GM19025 (cell line): ENCODE data around the gene CDK11B.
"Not testable (repeated sequence)": the region's sequence is repeated elsewhere in the genome, so short reads cannot be mapped to it uniquely, and the experiment has no call there.

Experiments used
- ATAC-seq: cut with Tn5 transposase; IDR thresholded peaks from one replicate; pipeline ENCODE4 v1.9.1; 2021; ENCODE audit warnings: mild to moderate bottlenecking, low read depth, moderate library complexity; ENCODE audit not compliant: unreplicated experiment

The CDK11B gene

DNA sequence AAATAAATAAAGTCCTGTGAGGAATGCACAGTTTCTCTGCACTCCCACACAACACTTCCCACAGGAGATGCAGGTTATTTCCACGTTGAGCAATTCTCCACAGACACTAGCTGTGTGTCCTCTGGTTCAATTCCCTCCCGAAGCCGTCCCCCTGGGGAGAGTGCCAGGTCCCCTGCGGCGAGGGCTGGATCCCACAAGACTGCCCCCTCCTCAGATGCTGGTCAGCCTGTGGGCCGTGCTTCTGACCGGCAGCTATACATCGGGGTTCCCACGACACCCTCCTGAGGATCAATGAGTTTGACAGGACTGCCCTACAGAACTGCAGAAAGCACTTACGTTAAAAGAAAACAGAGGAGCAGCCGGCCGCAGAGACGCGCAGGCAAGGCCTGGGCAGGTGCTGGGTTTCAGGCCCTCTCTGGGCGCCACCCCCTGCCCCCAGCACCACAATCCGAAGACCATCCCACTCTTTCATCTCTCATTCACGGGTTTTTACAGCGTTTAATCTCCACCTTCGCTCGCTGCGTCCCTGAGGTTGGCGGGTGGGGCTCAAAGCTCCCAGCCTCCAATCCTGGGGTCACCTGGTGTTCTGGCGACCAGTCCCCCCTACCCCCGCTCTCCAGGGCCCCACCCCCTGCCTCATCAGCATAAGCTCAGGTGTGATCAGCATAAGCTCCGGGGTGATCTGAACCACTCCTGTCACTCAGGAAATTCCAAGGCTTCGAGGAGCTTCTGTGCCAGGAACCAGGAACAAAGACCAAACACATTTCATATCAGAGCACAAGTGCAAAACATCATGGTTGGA is 24.5 kb upstream of the CDK11B start:
- ATAC-seq = no peak

DNA sequence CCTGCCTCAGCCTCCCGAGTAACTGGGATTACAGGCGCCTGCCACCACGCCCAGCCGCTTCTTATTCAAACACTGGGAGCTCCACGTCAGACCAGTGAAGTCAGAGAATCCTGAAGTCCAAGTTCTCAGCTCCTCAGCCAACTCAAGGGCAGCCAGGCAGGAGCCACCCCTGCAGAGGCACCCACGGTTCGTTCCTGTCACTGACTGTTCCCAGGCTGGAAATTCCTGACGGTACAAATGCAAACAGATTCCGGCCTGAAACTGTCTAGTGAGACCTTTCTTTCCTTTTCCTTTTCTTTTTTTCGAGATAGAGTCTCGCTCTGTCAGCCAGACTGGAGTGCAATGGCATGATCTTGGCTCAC is 22.1 kb upstream of the CDK11B start:
- ATAC-seq = no peak

DNA sequence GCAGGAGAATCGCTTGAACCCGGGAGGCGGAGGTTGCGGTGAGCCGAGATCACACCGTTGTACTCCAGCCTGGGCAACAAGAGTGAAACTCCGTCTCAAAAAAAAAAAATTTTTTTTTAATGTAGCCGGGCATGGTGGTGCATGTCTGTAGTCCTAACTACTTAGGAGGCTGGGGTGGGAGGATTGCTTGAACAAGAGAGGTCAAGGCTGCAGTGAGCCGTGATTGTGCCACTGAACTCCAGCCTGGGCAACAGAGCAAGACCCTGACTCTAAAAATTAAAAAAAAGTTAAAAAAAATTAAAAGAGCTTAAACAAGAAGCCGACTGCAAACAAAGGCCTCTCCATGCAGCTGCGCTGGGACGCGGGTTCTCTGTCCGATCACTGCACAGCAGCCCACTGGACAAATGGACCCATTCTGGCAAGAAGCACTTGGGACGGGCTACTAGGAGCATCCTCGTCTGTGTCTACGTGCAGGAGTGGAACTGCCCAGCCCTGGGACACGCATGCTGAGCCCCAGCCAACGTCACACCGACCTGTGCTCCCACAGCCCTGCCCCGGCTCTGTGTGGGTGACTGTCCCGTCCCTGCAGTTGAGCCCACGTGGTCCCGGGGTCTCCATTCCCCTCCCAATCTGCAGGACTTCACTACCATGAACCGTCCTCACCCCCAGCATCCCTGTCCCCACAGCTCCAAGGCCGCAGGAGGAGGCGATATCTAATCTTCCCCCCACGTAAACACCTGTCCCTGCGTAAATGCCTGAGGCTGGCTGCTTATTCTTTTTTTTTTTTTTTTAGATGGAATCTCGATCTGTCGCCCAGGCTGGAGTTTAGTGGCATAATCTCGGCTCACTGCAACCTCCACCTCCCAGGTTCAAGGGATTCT is 21.5 kb upstream of the CDK11B start:
- no peak for ATAC-seq

DNA sequence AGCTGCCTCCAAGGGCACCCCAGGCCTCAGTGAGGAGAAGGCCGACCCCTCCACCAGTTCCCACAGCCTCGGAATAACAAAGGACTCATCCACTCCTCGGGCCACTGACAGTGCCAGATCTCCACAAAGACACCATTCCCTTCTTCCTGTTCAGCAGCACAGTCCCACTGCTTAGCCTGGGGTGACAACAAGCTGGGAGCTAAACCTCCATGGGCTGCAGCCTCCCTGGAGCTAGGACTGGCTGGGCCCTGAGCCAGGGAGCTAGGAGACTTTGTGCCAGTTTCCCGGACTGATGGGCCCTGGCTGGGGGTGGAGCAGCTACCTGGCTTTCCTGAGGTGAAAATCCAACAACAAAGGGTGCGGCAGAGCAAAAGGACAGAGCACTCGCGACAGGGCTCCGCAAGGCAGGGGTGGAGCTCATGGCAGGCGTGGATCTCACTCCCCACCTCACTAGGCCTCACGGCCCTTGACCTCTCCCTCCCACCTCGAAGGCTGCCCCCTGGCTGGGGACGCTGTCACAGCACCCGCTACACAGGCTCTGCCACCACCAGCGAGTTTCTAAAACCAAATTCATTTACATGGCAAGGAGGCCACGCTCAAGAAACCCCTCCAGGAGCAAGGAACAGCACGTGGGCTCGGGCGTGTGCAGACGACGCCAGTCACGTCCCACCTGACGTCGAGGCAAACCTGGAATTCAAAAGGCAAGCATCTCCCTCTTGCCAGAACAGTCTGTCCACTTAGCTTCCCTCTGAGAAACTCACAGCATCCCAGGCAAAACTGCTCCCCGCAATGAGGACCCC is 20.0 kb upstream of the CDK11B start:
- no peak for ATAC-seq

DNA sequence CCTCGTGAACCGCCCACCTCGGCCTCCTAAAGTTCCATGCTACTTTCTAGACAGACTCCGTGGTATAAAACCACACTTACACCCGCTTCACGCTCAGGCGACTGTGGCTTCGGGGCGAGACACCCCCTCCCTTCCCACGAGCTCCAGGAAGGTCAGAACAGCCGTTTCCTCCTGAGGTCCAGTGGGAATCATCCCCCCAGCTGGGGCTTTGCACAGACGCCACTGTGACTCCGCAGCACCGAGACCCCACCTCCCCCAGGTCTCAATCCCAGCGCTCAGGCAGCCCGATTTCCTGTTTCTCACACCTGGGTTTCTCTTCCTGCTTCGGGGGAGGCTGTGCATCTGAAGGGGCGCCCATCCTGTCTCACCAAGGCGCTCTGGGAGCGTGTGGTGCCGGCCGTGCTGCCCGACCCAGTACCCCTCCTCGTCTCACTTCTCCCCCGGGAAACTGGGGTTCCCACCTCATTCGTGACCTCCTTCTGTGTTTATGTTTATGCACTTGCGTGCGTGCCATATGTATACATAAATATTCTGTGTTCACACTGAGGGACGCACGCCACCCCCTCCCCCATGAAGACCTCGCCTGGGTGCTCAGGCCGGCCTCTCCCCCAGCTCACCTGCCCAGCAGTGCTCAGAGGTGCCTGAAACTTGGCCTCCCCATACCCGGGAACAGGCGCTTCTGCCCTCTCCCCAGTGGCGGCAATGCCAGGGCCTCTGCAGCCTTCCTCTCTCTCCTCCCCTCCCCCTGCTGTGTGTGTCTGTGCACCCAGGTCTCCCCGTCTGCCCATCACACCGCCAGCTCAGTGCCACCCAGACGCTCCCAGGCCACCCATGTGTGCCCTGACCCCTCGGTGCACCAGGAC is 19.1 kb upstream of the CDK11B start:
- ATAC-seq = peak; percentile 61

DNA sequence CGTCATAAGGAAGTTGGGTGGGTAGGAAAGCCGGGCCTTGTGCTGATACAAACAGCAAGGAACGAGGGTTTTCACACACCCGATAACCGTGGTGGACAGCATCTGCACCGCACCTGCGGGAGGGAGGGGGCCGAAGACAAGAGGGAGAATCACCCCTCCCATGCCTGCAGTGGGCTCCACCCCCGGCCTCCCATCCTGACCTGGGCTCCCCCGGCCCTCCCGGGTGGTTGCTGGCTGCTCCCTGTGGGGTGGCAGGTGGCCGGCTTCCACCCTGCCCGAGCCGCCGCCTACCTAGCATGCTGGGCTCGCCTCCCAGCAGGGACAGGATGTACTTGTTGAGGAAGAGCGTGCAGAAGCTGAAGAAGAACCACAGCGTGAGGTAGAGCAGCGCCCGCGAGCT is 17.3 kb upstream of the CDK11B start:
- not testable (repeated sequence) for ATAC-seq

DNA sequence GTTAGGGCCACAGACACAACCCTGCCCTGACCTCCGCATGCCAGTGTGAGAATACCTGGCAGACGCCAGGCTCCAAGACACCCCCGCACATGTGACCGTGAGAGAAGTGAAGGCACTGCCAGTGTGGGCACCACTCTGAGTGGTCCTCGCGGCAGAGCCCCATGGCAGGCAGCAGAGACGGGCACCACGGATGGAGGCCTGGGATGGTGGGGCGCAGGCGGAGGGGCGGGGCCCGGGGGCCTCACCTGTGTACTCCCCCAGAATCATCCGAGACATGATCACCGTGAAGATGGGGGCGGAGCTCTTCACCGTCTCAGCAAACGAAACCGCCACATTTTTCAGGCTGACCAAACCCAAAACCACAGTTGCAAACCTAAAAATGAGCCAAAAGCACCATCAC is 16.4 kb upstream of the CDK11B start:
- ATAC-seq = not testable (repeated sequence)

DNA sequence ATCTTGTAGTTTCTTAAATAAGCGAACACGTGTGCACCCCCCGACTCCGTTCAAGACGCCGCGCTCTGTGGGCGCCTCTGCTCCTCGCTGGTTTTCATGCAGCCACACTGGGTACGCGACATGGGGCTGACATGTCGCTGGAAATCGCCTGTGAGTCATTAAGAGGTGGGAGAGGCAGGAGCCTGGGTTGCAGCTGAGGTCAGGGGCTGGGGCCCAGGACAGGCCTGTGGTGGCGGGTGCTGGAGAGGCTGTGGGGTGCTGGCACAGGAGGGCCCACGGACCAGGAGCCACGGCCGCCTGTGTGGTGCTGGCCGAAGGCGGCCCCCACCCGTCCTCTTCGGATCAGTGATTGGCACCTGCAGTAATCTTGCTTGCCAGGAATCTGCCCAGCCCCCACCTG is 16.0 kb upstream of the CDK11B start:
- ATAC-seq = not testable (repeated sequence)

DNA sequence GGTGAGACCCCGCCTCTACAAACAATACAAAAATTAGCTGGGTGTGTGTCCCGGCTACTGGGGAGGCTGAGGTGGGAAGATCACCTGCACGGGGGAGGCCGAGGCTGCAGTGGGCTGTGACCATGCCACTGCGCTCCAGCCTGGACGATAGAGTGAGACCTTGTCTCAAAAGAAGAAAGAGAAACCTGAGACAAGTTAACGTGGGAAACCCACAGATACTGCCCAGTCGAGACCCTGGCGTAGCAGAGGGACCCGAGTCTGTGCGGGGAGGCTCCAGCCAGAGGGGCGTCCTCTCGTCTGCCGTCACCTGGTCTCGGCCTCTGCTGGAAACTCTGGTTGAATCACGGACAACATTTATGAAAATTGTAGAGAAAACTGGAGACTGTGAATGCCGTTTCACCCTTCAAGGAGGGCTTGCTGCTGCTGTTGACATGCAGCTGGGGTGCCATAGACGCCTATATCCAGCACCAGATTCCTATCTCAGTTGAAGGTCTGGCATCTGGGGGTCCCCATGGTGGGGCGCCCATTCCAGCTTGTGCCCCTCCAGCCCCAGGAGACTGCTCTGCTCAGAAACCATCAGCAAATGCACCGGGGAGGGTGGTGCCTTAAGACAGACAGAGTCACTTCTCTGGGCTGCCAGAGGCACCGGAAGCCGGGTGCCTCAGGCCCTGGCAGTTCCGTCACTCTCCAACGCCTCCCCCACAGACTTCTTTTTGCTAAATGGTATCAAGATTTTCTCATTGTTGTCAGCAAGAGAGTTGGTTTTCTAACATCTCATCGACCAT is 13.6 kb upstream of the CDK11B start:
- no peak for ATAC-seq

DNA sequence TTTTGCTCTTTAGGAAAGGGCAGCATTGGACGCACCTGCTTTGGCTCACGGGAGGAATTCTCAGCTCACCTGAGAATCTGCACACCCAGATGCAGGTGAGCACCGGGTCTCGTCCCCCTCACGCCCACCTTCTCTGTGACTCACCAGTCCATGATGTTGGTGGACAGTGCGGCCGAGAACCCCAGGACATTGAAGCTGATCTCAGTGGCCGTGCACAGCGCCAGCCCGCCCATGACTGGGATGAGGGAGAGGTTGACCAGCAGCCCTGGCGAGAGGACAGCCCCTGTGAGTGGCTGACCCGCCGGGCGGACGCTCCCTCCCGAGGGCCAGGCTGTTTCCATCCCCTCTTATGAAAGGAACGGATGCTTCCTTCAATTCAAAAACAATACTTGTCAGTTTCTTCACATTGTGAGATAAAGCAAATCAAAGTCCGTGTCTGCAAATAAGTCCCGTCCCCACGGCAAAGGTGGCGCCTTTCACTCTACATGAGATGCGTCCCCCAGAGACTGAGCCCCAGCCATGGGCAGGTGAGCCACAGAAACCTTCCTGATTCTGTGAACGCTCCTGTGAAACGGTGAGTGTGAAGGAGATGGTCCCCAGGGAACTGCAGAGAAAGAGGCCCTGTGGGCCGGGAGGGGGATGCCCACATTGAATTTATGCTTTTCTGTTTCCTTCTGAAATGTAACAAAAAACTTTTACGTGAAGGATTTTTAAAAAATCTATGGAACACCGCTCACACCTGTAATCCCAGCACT is 12.7 kb upstream of the CDK11B start:
- no peak for ATAC-seq

DNA sequence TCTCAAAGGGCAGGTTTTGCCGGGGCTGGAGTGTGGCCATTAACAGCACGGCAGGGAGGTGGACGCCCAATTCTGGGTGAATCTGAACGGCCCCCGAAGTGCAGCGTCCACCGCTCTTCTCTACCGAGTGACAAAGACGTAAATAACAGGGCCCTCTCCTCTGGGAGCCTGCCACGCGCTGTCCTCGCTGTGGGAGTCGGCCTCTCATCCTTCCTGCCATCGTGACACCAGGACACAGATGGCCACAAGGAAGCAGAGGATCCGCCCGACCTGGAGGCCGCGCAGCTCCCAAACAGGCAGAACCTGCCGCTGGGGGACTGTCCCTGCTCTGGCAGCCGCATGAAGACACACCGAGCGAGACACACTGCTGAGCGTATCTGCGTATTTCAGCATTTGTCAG is 12.1 kb upstream of the CDK11B start:
- no peak for ATAC-seq

DNA sequence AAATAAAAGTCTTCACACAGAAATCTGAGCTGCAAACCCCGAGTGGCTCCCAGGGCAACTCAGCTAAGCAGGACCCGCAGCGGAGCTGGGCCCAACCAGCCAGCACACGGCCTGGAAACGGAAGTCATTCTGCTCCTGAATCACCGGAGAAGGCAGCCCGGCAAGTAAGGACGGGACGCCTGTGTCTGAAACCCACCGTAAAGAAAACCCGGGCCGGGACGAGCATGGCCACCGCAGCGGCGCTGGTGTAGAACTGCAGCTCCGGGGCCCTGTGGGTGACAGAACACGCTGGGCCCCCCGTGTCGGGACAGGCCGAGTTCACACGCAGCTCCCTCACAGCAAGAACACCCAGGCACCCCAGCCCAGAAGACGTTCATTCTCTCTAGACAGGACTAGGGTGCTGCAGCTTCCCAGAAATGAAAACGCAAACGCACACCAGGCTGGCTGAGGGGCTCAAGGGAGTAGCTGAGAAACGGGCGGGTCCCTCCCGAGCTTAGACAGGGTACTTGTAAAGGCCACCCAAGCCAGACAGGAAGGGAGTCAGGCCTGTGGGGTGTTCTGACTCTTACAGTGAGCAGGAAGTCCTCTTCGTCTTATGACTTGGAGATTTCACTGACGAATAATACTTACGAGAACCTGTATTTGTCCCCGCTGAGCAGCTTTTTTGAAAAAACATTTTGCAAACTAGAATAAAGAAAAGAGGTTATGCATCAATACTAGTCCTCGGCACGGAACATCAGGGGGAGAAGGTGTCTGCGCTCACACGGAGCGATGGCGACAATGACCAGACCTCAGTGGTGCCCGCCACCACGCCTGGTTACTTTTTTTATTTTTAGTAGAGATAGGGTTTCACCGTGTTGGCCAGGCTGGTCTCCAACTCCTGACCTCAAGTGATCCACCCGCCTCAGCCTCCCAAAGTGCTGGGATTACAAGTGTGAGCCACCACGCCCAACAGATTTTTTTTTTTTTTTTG is 10.9 kb upstream of the CDK11B start:
- ATAC-seq = no peak

DNA sequence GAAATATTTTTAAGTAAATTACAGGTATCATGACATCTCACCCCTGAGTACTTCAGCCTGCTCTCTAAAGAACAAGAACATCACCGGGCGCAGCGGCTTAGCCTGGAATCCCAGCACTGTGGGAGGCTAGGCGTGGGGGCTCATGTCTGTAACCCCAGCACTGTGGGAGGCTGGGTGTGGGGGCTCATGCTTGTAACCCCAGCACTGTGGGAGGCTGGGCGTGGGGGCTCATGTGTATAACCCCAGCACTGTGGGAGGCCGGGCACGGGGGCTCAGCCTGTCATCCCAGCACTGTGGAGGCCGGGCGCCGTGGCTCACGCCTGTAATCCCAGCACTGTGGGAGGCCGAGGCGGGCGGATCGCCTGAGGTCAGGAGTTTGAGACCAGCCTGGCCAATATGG is 7.7 kb upstream of the CDK11B start:
- ATAC-seq = no peak

DNA sequence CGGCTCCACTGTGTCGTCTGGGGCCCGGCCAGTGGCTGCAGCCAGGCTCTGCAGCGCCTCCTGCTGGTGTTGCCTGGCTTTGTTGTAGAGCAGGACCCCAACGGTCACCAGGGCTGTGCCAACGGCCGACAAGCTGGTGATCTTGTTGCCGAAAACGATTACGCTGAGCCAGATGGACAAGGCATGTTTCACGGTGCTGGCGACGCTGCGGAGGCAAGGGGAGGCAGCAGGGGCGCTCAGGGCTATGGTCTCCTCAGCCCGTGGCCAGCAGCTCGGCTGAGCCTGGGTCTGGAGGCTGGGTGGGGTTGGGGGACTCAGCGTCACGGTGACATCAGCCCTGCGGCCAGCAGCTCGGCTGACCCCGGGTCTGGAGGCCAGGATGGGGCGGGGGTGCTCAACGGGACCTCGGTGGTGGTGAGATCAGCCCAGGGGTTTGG is 7.0 kb upstream of the CDK11B start:
- no peak for ATAC-seq

DNA sequence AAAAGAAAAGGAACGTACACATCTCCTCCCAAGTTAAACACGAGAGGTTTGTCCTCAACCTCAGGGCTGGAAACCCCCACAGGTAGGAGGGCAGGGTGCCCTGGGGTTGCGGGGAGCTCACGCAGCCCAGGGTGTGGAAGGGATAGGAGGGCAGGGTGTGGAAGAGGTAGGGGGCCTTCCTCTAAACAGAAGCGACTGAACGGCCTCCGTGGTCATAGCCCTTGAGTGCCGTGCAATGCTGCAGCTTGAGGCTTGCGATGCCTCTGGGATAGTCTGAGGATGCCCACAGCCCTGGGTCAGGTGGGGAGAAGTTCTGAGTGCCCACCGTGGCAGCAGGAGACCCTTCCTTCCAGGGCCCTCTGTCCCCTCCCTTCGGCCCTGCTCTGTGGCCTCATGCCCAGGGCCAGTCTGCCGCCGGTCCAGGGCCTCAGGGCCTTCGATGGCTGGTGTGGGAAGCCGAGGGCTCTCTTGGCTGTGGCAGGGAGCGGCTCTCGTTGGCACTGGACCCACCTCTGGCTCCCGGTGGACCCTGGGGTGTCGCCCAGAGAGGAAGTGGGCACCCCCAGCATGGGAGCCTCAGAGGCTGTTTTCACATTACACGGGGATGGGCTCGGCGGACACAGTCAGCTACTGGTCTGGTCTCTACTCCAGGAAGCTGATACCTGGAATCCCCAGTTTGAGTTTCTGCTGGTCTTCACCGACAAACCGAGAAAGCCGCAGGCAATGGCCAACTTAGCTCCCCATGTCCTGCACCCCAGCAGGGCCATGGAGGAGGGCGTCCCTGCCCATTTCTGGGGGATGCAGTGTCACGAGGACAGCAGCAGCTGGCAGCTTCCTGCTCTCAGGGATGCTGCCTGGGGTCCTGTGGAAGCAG is 6.4 kb upstream of the CDK11B start:
- ATAC-seq = no peak

DNA sequence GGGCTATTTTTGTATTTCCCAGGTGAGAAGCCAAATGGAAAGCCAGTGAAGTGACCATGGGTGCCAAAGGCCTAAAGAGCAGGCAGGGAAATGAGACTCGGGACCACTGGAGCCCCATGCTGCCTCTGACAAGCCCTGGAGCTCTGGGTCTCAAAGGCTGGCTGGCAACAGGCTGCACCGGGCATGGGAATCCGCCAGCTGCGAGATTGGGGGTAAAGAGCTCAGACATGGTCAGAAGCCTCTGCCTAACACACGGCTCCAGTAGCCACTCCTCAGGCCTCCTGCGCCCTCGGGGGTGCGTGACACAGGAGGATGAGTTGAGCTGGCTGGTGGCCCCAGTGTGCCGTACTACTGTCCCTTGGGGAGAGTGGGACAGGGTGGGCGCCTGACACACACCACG is 5.5 kb upstream of the CDK11B start:
- ATAC-seq = not testable (repeated sequence)
